HEK293 (cell line): ENCODE results near the gene PPM1E.
"Not testable (repeated sequence)": the region's sequence is repeated elsewhere in the genome, so short reads cannot be mapped to it uniquely, and the experiment has no call there.

Experiments used
- CTCF ChIA-PET: fragments of 350-600 bp; formaldehyde crosslinking; extraction: SDS; loops from one replicate; lab custom pipeline; 2021; ENCODE audit warnings: antibody characterized with exemption; lab: Yijun Ruan, JAX
- POLR2A ChIA-PET: fragments of 300-600 bp; formaldehyde crosslinking; extraction: SDS; loops from one replicate; lab custom pipeline; 2020; ENCODE audit warnings: antibody characterized with exemption, inconsistent platforms; lab: Yijun Ruan, JAX
- H3K27ac ChIP-seq: fragments of 200-500 bp; sonication (Bioruptor generic); 2 replicates; pipeline ENCODE4 v1.5.1; 2014; ENCODE audit warnings: low read depth, low read length, control low read depth, inconsistent platforms; ENCODE audit errors: extremely low read depth
- H3K36me3 ChIP-seq, 2 experiments: fragments of 200-500 bp in 1 of 2; sonication (Bioruptor generic) in 1 of 2; 1 replicate in 1 of 2; 2 replicates in 1 of 2; pipeline ENCODE4 v1.5.1; 2014 to 2017; ENCODE audit warnings: inconsistent platforms in 2 of 2, low read length in 2 of 2; ENCODE audit not compliant: control insufficient read depth in 2 of 2, insufficient read depth in 1 of 2
- H3K4me1 ChIP-seq: fragments of 200-500 bp; sonication (Bioruptor generic); 2 replicates; pipeline ENCODE4 v1.5.1; 2014; ENCODE audit warnings: mild to moderate bottlenecking, low read length, inconsistent platforms; ENCODE audit not compliant: control insufficient read depth, insufficient read depth
- H3K4me3 ChIP-seq: 2 replicates; pipeline ENCODE4 v1.5.1; 2011; ENCODE audit warnings: low read depth, mild to moderate bottlenecking, control low read depth, low read length, moderate library complexity
- H3K9me3 ChIP-seq: fragments of 200-500 bp; sonication (Bioruptor generic); 2 replicates; pipeline ENCODE4 v1.5.1; 2014; ENCODE audit warnings: low read depth, low read length, inconsistent platforms; ENCODE audit not compliant: control insufficient read depth, insufficient read depth
- KLF1 ChIP-seq: fragments of 450-650 bp; formaldehyde crosslinking; IDR thresholded peaks from 2 replicates; pipeline ENCODE4 v1.5.1; 2016; ENCODE audit warnings: missing biosample characterization, missing genetic modification characterization
- SALL2 ChIP-seq: fragments of 450-650 bp; formaldehyde crosslinking; IDR thresholded peaks from 2 replicates; pipeline ENCODE4 v1.5.0; 2017; ENCODE audit warnings: missing biosample characterization, mild to moderate bottlenecking, missing genetic modification characterization, borderline replicate concordance
- WT1 ChIP-seq: fragments of 450-650 bp; formaldehyde crosslinking; IDR thresholded peaks from 2 replicates; pipeline ENCODE4 v1.5.1; 2016; ENCODE audit warnings: missing biosample characterization, missing genetic modification characterization
- ZNF133 ChIP-seq: fragments of 450-650 bp; formaldehyde crosslinking; IDR thresholded peaks from 2 replicates; pipeline ENCODE4 v1.5.1; 2016; ENCODE audit warnings: missing biosample characterization, missing genetic modification characterization
- ZNF18 ChIP-seq: fragments of 450-650 bp; formaldehyde crosslinking; IDR thresholded peaks from 2 replicates; pipeline ENCODE4 v1.5.1; 2016; ENCODE audit warnings: missing biosample characterization, missing genetic modification characterization
- ZNF292 ChIP-seq: fragments of 450-650 bp; formaldehyde crosslinking; IDR thresholded peaks from 2 replicates; pipeline ENCODE4 v1.5.1; 2016; ENCODE audit warnings: low read depth, missing biosample characterization, missing genetic modification characterization, borderline replicate concordance
- ZNF341 ChIP-seq: fragments of 450-650 bp; formaldehyde crosslinking; IDR thresholded peaks from 2 replicates; pipeline ENCODE4; 2016; ENCODE audit warnings: low read depth, missing biosample characterization, missing genetic modification characterization
- ZNF426 ChIP-seq: fragments of 450-650 bp; formaldehyde crosslinking; IDR thresholded peaks from 2 replicates; pipeline ENCODE4 v1.5.1; 2017; ENCODE audit warnings: missing biosample characterization, missing genetic modification characterization, mild to moderate bottlenecking, inconsistent platforms, moderate library complexity
- ZNF521 ChIP-seq: fragments of 450-650 bp; formaldehyde crosslinking; IDR thresholded peaks from 2 replicates; pipeline ENCODE4 v1.5.1; 2017; ENCODE audit warnings: missing biosample characterization, mild to moderate bottlenecking, missing genetic modification characterization
- ZNF629 ChIP-seq: fragments of 450-650 bp; formaldehyde crosslinking; IDR thresholded peaks from 2 replicates; pipeline ENCODE4 v1.5.1; 2017; ENCODE audit warnings: missing biosample characterization, missing genetic modification characterization
- TF ChIP-seq, protein P1 (sequence below): sonication (generic); formaldehyde crosslinking; IDR thresholded peaks from 2 replicates; pipeline ENCODE4 v1.8.1; 2022; ENCODE audit warnings: mild to moderate bottlenecking, moderate library complexity, missing genetic modification reagents
- TF ChIP-seq, protein P2 (sequence below): fragments of 450-650 bp; IDR thresholded peaks from 2 replicates; pipeline ENCODE4 v1.5.1; 2018; ENCODE audit warnings: missing biosample characterization, mild to moderate bottlenecking, missing genetic modification characterization

PPM1E gene

GRCh38 chr17:58947411-58947810, 191.8 kb downstream of the PPM1E start:
- POLR2A ChIA-PET = no interaction called here
- Histone ChIP-seq H3K9me3 (no peaks in the 10 kb centered on the region), H3K36me3 (no peaks in the 10 kb centered on the region), H3K4me3 (no peak overlapping the region), H3K27ac (no peak overlapping the region), H3K4me1 (no peaks in the 10 kb centered on the region)
- TF ChIP-seq ZNF629 = no peak
- no peak for TF ChIP-seq ZNF521
- TF ChIP-seq KLF1 = no peak
- CTCF ChIA-PET = no interaction called here

- no peak overlapping the region for H3K4me3 ChIP-seq
- H3K9me3 ChIP-seq = no peaks in the 10 kb centered on the region
- POLR2A ChIA-PET = no interaction called here
- no peaks in the 10 kb centered on the region for H3K36me3 ChIP-seq
- no peaks in the 10 kb centered on the region for H3K4me1 ChIP-seq
- no peak overlapping the region for H3K27ac ChIP-seq
- TF ChIP-seq, protein P1, sequence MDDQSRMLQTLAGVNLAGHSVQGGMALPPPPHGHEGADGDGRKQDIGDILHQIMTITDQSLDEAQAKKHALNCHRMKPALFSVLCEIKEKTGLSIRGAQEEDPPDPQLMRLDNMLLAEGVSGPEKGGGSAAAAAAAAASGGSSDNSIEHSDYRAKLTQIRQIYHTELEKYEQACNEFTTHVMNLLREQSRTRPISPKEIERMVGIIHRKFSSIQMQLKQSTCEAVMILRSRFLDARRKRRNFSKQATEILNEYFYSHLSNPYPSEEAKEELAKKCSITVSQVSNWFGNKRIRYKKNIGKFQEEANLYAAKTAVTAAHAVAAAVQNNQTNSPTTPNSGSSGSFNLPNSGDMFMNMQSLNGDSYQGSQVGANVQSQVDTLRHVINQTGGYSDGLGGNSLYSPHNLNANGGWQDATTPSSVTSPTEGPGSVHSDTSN (CRISPR knock-in tag) = no peak
- TF ChIP-seq WT1 (no peak), ZNF133 (tag by site-specific recombination) (no peak)
- CTCF ChIA-PET = no interaction called here
Measured at GRCh38 chr17:58947824-58948223, 192.2 kb downstream of the PPM1E start.

- H3K9me3 ChIP-seq, H3K27ac ChIP-seq, H3K4me3 ChIP-seq, H3K4me1 ChIP-seq, POLR2A ChIA-PET, H3K36me3 ChIP-seq: not testable (repeated sequence)
- CTCF ChIA-PET = interaction anchor here (0.6 kb wide), 1 partner anchor 58 kb away, joined by 3 read pairs; no protein-coding TSS in a partner anchor
Measured at GRCh38 chr17:58954358-58954757, 198.7 kb downstream of the PPM1E start.

- H3K4me1 ChIP-seq = peaks cover 9% of the 10 kb centered on the region; the same call in 1 of the 2 replicates
- H3K4me3 ChIP-seq = no peak overlapping the region
- TF ChIP-seq, protein P2, sequence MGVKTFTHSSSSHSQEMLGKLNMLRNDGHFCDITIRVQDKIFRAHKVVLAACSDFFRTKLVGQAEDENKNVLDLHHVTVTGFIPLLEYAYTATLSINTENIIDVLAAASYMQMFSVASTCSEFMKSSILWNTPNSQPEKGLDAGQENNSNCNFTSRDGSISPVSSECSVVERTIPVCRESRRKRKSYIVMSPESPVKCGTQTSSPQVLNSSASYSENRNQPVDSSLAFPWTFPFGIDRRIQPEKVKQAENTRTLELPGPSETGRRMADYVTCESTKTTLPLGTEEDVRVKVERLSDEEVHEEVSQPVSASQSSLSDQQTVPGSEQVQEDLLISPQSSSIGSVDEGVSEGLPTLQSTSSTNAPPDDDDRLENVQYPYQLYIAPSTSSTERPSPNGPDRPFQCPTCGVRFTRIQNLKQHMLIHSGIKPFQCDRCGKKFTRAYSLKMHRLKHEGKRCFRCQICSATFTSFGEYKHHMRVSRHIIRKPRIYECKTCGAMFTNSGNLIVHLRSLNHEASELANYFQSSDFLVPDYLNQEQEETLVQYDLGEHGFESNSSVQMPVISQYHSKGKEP = no peak
- TF ChIP-seq ZNF341 (tag by site-specific recombination) (no peak), ZNF292 (tag by site-specific recombination) (no peak), ZNF18 (tag by site-specific recombination) (0 out of 2 replicates have a peak, but pooled peaks have one; percentile 29), ZNF426 (tag by site-specific recombination) (no peak), KLF1 (no peak), SALL2 (tag by site-specific recombination) (no peak)
- no peaks in the 10 kb centered on the region for H3K9me3 ChIP-seq
- H3K36me3 ChIP-seq = no peaks in the 10 kb centered on the region; a peak in 1 of 3 replicates
- ChIA-PET CTCF (no interaction called here), POLR2A (interaction anchor here (0.6 to 0.7 kb wide), 2 partner anchors 11 to 75 kb away, joined by 3 to 8 read pairs; no protein-coding TSS in a partner anchor)
- H3K27ac ChIP-seq = no peak overlapping the region
Measured at GRCh38 chr17:58956997-58957724, 201.5 kb downstream of the PPM1E start.

- H3K9me3 ChIP-seq, H3K4me1 ChIP-seq, POLR2A ChIA-PET, H3K4me3 ChIP-seq, CTCF ChIA-PET, H3K36me3 ChIP-seq, H3K27ac ChIP-seq: not testable (repeated sequence)
Measured at GRCh38 chr17:58957725-58958073, 202.0 kb downstream of the PPM1E start.
